Glomerular endothelial cell (primary cell): Measurements from ENCODE around the gene THBS1. TPM values are rescaled to one million over a fixed set of nuclear protein-coding genes. Genes with fewer than 3 reads are reported as not detected.

ENCODE experiments used
- DNase-seq: peaks from one replicate; pipeline ENCODE4 v3.0.0-alpha.2; 2011; ENCODE audit warnings: low read depth, low spot score; ENCODE audit errors: extremely low read depth
- total RNA-seq: library from RNA; depleted of rRNA; stranded (reverse); fragments of >200 nt; gene quantifications from 2 replicates; pipeline ENCODE4 v1.2.3, GENCODE V29; 2015

The THBS1 gene
- total RNA-seq, 1 donor from 2014 or later, result 4,309 TPM

- no peak for DNase-seq
Observed at GRCh38 chr15:39627451-39628143, 46.7 kb downstream of the THBS1 start.

DNA sequence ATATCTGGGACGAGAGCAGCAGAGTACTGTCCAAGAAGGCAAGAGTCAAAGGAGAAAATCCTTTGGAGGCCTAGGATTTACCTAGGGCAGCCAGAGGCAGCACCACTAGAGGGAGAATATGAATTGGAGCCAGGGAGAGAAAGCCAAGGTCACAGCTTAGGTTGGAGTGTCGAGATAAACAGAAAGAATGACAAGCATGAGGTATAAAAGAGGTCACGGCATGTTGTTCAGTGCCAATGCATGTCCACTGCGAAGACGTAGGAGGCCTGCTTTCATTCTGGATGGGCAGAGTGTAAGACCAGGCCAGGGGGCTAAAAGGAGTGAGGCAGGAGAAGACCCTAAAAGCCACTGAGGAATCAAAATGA, 47.2 kb downstream of the THBS1 start:
- no peak for DNase-seq

DNA sequence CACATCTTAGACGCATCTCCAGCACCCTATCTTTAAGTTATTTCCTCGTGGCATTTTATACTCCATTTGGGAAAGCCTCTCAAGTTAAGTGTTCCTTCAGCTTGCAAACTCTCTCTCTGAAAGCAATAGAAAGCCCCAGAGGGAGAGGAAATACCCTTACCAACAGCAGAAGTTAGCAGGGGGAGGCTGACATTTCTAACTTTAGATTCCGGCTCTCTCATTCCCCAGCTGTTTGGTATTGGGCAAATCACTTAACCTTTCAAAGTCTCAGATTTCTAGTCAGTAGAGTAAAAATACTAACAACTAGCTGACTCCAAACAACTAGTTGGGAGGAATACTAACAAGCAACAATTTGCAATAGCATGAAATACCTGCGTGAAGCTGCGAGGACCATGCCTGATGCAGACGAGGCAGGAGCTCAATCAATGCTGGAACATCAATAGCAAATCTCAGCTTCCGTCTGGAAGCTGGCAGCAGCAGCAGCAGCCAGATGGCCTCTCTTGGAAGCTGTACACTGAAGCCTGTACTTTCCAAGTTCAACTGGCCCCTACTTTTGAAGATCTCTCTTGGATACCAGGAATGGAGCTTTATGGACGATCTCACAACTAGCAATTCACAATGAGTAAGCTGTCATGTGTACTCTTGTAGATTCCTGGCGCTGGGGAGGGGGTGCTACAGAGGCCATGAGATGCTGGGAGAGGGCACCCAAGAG, 47.8 kb downstream of the THBS1 start:
- no peak for DNase-seq

DNA sequence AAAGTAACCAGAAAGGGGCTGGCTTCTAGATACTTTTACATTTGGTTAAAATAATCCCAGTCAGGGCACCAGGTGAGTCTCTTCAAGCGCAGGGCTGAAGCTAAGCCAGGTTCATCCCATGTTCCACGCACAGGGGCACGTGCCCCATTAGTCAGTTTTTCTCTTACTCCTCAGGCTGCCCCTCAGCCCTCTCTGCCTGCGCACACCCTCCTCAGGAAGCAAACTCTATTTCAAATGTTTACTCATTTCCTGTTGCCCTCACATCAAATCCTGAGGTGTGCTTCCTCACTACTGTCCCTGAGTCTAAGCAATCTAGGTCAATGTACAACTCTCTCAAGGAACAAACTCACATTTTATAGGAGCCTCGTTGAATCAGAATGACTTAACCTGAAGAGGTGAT, 48.5 kb downstream of the THBS1 start:
- DNase-seq, result no peak

DNA sequence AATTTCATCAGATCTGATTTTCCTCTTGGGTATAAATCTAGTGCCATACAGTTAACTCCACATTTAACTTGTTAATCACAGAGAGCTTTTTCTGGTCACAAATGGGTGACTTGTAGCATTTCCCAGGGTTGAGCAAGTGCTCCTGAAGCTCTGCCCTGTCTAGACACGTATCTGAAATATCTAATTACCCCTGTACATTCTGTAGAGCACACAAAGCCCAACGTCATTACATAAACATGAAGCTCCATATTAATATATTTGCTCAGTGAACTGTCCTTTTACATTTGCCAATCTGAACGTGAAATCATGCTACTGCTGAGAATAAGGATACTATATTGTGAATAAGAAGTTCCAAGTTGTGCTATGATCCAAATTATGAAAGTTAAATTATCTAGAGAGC, 49.0 kb downstream of the THBS1 start:
- DNase-seq, result no peak

GRCh38 chr15:39631357-39631756, 50.5 kb downstream of the THBS1 start:
- no peak for DNase-seq

DNA sequence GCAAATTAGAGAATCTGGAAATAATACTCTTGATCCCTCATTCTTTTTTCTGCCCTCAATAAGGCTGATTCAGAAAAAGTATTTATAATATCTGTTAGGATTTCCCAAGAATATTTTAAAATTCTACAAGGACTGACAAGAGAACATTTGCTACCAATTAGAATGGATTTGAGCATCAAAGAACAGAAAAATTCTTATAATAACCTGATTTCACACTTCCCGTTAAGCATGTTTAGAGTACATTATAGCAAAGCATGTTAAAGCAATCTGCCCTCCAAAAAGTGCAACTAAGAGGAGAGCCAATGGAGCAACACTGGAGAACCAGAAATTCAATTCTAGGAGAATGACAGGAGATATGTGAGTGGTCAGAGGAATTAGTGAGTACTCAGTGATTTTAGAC, 57.2 kb downstream of the THBS1 start:
- no peak for DNase-seq

GRCh38 chr15:39639037-39639436, 58.2 kb downstream of the THBS1 start:
- no peak for DNase-seq

GRCh38 chr15:39640665-39641064, 59.8 kb downstream of the THBS1 start:
- no peak for DNase-seq

DNA sequence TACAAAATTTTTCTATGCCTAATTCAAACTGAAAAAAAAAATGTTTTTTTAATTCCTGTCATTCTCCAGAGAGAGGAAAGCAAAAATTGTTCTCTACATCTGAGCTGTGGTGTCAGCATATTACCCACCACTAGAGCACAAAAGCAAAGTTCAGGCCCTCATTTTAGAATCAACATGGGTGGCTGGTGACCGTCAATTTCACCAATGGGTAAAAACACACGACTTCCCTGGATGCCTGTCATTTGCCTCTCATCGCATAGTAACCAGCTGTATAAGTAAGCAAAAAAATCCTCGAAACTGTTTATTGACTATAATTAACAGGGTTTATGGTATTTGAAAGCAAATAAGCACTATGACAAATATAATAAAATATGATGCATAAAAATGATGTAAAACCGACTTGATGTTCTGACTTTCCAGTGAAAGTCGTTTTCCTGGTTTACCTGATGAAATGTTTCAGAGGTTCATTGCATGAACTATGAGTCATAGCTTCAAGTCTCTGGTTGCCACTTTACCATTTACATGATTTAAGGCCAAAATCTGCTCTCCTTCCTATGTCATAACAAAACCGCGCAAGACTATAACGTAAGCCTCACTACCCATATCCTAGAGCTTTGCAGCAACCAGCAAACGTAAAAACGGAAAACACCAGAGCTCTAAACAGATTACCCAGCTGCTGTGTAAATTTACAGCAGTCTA, 60.5 kb downstream of the THBS1 start:
- no peak for DNase-seq

GRCh38 chr15:39642011-39642640, 61.2 kb downstream of the THBS1 start:
- DNase-seq, result no peak

DNA sequence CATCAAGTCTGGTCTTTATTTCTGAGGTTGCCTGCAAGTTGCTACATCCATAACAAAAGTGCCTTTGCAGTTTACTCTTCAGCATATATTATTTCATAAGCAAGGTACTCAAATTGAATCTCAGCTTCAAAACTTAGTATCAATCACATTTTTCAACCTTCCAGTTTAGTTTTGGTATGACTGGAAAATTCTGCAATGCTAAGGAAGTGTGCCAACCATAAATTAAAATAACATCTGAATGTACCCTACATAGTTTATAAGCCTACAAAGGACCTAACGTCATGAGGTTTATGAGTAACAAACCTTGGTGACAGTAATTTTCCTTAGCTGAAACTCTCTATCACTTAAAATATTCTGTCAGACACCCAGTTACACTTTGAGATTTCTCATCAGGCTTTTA, 62.8 kb downstream of the THBS1 start:
- no peak for DNase-seq

DNA sequence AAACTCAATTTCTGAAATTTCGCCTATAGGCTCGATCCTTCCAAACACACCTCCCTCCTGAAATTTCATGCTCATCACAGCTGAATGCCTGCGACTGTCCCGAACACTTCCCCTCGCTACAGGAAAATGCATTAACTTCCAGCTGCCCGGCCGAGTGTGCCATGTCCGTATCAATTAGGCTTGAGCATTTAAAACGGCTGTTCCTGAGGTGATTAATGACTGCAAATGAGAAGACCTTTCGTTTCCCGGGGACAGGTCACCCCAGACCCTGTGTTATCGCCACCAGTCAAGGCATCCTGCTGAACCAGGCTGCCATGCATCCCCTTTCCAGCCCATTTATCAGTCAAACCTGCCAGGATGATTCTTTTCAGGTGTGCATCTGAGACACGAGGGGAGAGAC, 63.3 kb downstream of the THBS1 start:
- DNase-seq, result no peak

GRCh38 chr15:39645138-39645975, 64.5 kb downstream of the THBS1 start:
- no peak for DNase-seq

- no peak for DNase-seq
Observed at GRCh38 chr15:39645976-39646257, 65.0 kb downstream of the THBS1 start.

GRCh38 chr15:39646425-39646824, 65.5 kb downstream of the THBS1 start:
- no peak for DNase-seq

Other genes with a start within 250 kb of the THBS1 start
- gene FSIP1, start 201.8 kb downstream of the THBS1 start, total RNA-seq, result 0.06 and 0.73 TPM in 2 replicates